PC-3 (cell line): Measurements from ENCODE around the gene CSDE1.

ENCODE experiments used
- EZH2 ChIP-seq: fragments of 300-600 bp; sonication (generic); IDR thresholded peaks from one replicate; pipeline ENCODE4 v1.6.1; 2017; ENCODE audit warnings: antibody characterized with exemption, mild to moderate bottlenecking, low read length; ENCODE audit not compliant: unreplicated experiment
- EZH2phosphoT487 ChIP-seq: fragments of 300-600 bp; sonication (generic); IDR thresholded peaks from 2 replicates; pipeline ENCODE4 v1.6.1; 2018; ENCODE audit warnings: mild to moderate bottlenecking, antibody characterized with exemption, low read length, borderline replicate concordance
- TF ChIP-seq, protein P1 (sequence below): fragments of 300-600 bp; sonication (generic); conservative IDR thresholded peaks from 2 replicates; pipeline ENCODE4 v1.5.1; 2017; ENCODE audit warnings: antibody characterized with exemption, low read depth, mild to moderate bottlenecking, low read length

DNA sequence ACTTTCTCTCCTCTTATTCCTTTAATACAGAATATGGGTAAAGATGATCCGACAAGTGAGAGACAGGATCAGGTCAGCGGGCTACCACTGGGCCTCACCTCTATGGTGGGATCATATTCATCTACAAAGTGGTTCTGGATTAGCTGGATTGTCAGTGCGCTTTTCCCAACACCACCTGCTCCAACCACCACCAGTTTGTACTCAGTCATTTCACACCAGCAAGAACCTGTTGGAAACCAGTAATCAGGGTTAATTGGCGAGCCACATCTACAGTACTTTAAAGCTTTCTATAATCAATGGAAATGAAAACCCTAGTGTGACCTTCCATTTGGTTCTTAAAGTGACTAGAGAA lies 41.9 kb downstream of the CSDE1 start:
- TF ChIP-seq EZH2 (no peak), EZH2phosphoT487 (no peak)
- TF ChIP-seq, protein P1, sequence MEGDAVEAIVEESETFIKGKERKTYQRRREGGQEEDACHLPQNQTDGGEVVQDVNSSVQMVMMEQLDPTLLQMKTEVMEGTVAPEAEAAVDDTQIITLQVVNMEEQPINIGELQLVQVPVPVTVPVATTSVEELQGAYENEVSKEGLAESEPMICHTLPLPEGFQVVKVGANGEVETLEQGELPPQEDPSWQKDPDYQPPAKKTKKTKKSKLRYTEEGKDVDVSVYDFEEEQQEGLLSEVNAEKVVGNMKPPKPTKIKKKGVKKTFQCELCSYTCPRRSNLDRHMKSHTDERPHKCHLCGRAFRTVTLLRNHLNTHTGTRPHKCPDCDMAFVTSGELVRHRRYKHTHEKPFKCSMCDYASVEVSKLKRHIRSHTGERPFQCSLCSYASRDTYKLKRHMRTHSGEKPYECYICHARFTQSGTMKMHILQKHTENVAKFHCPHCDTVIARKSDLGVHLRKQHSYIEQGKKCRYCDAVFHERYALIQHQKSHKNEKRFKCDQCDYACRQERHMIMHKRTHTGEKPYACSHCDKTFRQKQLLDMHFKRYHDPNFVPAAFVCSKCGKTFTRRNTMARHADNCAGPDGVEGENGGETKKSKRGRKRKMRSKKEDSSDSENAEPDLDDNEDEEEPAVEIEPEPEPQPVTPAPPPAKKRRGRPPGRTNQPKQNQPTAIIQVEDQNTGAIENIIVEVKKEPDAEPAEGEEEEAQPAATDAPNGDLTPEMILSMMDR: no peak
